Measurements from ENCODE around the gene ZSWIM6.

Gene ZSWIM6

DNA sequence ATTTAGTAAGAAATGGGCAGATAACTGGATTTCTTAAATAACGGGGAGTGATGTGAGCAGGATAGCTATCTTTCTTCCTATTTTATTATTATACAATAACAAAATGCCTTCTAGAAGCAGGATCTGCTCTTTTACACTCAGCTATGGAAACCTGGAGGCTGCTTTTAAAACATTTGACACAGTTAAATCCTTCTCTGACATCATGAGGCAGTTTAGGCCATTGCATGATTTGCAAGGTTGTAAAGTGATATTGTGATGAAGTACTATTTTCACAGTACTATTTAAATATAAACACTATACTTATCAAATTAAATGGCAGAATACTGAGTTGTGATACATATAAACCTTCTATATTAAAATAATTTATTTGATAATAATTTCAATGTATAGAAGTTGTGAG is 93.9 kb downstream of the ZSWIM6 start:
- no peaks in the 10 kb centered on the region for H3K36me3 ChIP-seq (ENCODE audit: insufficient read depth, low read length)
- H3K9me3 ChIP-seq (ENCODE audit: control insufficient read depth, insufficient read depth, low read length): no peaks in the 10 kb centered on the region
- no peak overlapping the region for H3K9ac ChIP-seq (ENCODE audit: low read depth, low read length)
- H3K4me1 ChIP-seq (ENCODE audit: insufficient read depth, low read length): peaks cover 5% of the 10 kb centered on the region; the same call in 1 of the 2 replicates

DNA sequence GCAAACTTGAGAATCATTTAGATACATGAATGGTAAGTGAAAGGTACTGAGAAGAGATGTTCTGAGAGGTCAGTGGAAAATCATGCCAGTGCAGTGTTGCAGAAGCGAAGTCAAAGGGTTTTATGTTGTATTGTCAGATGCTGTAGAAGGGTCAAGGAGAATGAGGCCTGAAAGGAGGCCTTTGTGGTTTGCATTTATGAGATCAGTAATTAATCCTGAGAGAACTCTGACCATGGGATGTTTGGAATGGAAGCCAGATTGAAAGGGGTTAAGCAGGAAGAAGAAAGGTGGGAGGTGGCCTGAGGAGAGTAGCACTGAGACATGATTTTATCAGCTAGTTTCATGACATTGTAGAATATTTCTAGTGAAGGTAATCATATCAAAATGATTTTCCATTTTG is 97.8 kb downstream of the ZSWIM6 start:
- Histone ChIP-seq H3K9ac (ENCODE audit: low read depth, low read length) (no peak overlapping the region), H3K4me1 (ENCODE audit: insufficient read depth, low read length) (peaks cover 14% of the 10 kb centered on the region), H3K9me3 (ENCODE audit: control insufficient read depth, insufficient read depth, low read length) (no peaks in the 10 kb centered on the region), H3K36me3 (ENCODE audit: insufficient read depth, low read length) (no peaks in the 10 kb centered on the region)

DNA sequence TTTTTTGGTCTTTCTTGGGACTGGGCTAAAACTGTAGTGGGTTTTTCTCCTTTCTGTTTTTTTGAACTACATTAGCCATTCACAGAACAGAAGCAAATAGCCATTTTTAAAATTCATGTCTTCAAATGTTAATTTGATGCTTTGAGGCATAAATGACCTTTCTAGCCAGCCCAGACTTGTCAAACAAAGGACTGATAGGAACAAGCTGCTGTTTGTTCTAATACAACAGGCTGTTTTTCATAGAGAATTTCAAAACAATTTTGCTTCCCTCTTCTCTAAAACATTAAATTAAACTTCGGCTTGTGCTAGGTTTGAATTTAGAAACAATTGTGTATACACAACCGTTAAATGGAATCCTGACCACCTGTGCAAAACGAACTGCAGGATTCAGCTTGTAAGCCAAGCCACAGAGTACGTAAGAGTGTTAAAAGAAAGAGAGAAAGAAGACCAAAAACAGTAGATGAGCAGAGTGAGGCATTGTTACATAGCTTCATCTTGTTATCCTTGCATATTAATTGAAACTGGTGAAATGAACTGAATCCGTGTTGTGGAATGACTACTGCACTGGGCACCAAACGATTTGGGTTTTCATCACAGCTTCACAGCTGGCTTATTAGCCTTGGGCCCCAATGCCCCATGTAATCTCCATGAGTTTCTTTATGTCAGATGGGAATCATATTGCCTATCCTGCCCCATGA is 100.0 kb downstream of the ZSWIM6 start:
- Histone ChIP-seq H3K9me3 (ENCODE audit: control insufficient read depth, insufficient read depth, low read length) (no peaks in the 10 kb centered on the region), H3K9ac (ENCODE audit: low read depth, low read length) (no peak overlapping the region), H3K4me1 (ENCODE audit: insufficient read depth, low read length) (peaks cover 14% of the 10 kb centered on the region), H3K36me3 (ENCODE audit: insufficient read depth, low read length) (no peaks in the 10 kb centered on the region)

DNA sequence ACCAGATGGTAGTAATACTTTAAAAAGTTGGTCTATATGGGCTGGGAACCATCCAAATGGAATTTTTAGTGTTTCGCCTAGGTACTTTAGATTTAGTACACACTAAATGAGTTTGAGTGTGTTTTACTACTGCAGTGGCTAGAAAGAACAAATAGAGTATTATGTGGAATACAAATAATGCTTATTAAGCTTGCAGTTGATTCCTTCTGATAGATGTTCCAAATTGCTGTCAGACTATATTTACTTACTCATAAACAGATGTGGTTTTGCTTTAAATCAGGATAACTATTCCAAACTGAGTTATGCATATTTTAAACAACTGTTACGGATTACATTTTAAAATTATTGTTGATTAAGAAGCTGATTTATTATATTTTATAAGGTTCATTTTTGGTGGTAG is 103.3 kb downstream of the ZSWIM6 start:
- peaks cover 9% of the 10 kb centered on the region; the same call in 1 of the 2 replicates for H3K4me1 ChIP-seq (ENCODE audit: insufficient read depth, low read length)
- no peaks in the 10 kb centered on the region for H3K9me3 ChIP-seq (ENCODE audit: control insufficient read depth, insufficient read depth, low read length)
- no peaks in the 10 kb centered on the region for H3K36me3 ChIP-seq (ENCODE audit: insufficient read depth, low read length)
- H3K9ac ChIP-seq (ENCODE audit: low read depth, low read length): no peak overlapping the region

DNA sequence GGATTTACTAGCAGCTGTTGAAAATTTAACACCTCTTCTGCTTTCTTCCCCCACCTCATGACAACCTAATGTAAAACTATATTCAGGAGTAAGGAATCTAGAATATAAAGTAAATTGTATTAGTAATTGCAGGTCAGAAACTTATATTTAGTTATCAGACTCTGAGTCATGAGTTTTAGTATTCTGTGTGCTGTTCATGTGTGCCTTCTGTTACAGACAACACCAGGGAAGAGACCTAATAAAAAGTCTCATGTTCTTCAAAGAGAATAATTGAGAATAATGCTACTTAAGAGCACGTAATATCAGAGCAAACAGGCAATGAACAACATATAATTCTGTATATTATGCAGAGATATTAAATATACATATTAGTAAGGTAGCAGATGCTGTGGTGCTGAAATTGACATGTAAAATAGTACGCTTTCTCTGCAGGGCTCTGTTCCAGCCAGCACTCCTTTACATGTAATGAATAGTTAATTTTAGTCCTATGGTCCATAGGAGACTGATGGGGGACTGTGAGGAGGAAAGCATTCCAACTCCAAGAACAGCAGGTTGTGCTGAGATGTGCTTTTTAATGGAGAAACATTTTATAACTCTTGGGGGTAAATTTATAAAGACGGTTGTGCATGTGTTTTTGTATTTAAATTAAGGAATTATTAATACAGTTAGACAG is 106.4 kb downstream of the ZSWIM6 start:
- no peaks in the 10 kb centered on the region for H3K36me3 ChIP-seq (ENCODE audit: insufficient read depth, low read length)
- H3K9ac ChIP-seq (ENCODE audit: low read depth, low read length): no peak overlapping the region
- no peaks in the 10 kb centered on the region for H3K4me1 ChIP-seq (ENCODE audit: insufficient read depth, low read length)
- peaks cover 26% of the 10 kb centered on the region for H3K9me3 ChIP-seq (ENCODE audit: control insufficient read depth, insufficient read depth, low read length)

DNA sequence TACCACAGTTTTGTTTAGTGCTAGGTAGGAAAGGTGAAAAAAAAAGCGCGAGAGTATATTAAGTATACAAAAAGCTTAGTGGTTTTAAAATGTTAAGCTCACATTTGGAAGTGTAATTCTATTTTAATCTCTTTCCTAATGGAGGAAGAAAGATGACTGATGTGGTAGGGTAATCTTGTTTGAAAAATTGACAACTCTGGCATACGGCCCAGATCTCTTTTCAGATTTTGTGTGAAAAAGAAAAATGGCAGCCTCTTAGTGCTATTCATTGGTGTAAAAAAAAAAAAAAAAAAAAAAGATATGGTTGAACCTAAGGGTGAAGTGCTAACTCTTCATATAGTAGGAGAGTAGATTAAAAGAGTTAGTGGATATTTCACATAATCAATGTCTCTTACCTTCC is 108.0 kb downstream of the ZSWIM6 start:
- H3K4me1 ChIP-seq (ENCODE audit: insufficient read depth, low read length): no peaks in the 10 kb centered on the region
- H3K9me3 ChIP-seq (ENCODE audit: control insufficient read depth, insufficient read depth, low read length): peaks cover 28% of the 10 kb centered on the region
- H3K36me3 ChIP-seq (ENCODE audit: insufficient read depth, low read length): no peaks in the 10 kb centered on the region
- H3K9ac ChIP-seq (ENCODE audit: low read depth, low read length): no peak overlapping the region

DNA sequence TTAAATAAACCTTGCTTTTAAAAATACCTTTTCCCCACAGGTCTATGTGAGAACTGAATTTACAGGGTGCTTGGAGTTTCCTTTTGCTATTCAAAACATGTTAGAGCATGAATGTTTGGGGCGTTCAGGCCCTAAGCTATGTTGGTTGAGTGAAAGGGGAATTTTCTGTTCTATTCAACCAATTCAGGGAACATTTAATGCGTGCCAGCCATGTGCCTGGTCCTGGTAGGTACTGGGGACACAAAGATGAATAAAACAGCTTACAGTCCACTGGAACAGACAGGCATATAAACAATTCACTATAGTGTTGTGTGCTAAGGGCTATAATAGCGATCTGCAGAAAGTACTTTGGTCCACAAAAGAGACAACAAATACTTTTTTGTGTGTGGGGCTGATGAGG is 108.5 kb downstream of the ZSWIM6 start:
- Histone ChIP-seq H3K9ac (ENCODE audit: low read depth, low read length) (no peak overlapping the region), H3K36me3 (ENCODE audit: insufficient read depth, low read length) (no peaks in the 10 kb centered on the region), H3K4me1 (ENCODE audit: insufficient read depth, low read length) (no peaks in the 10 kb centered on the region), H3K9me3 (ENCODE audit: control insufficient read depth, insufficient read depth, low read length) (peaks cover 28% of the 10 kb centered on the region)

DNA sequence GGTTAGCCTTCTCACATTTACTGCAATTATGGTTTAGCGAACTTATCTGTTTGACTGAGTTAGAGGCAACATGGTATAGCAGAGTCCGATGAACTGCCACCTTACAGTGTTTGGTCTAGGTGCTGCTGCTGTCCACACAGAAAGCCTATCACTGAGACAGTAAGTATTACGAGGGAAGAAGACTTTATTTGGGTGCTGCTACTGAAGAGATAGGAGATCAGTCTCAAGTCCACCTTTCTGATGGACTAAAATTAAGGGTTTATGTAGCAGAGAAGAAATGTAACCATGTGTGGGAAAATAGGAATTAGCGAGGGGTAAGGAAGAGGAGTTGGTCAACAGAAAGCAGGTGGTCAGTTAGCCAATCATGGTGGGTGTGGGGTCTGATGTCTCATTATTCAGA is 109.7 kb downstream of the ZSWIM6 start:
- no peak overlapping the region for H3K9ac ChIP-seq (ENCODE audit: low read depth, low read length)
- no peaks in the 10 kb centered on the region for H3K4me1 ChIP-seq (ENCODE audit: insufficient read depth, low read length)

DNA sequence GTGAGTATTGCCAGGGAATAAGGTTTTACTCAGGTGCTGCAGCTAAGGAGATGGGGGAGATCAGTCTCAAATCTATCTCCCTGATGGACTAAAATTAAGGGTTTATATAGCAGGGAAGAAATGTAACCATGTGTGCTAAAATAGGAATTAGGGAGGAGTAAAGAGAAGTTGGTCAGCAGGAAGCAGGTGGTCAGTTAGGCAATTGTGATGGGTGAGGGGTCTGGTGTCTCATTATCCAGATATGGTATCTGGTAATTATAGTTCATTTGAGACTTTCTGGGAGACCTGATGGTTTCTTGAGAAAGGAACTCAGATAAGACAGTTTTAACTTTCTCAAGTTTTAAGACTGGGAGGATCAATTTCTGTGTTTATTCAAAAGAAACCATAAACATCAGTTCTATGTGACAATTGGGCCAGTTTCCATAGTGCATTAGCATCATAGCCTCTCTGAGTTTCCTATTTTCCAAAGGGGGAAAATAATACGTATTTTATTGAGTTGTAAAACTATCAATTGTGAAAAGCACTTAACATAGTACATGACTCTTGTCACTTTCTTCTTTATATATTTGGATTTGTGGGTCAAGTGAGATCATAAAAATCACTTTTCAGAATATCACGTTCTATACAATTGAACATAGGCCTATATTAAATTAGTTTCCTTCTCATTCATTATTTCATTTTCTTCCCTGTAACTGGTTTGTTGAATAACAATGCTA is 115.9 kb downstream of the ZSWIM6 start:
- Histone ChIP-seq H3K4me1 (ENCODE audit: insufficient read depth, low read length) (peaks cover 16% of the 10 kb centered on the region), H3K9me3 (ENCODE audit: control insufficient read depth, insufficient read depth, low read length) (peaks cover 14% of the 10 kb centered on the region), H3K36me3 (ENCODE audit: insufficient read depth, low read length) (no peaks in the 10 kb centered on the region), H3K9ac (ENCODE audit: low read depth, low read length) (no peak overlapping the region)

More for the DNA sequence above, 109.7 kb downstream of the ZSWIM6 start:
- Histone ChIP-seq H3K36me3 (ENCODE audit: insufficient read depth, low read length) (no peaks in the 10 kb centered on the region), H3K9me3 (ENCODE audit: control insufficient read depth, insufficient read depth, low read length) (peaks cover 28% of the 10 kb centered on the region)

DNA sequence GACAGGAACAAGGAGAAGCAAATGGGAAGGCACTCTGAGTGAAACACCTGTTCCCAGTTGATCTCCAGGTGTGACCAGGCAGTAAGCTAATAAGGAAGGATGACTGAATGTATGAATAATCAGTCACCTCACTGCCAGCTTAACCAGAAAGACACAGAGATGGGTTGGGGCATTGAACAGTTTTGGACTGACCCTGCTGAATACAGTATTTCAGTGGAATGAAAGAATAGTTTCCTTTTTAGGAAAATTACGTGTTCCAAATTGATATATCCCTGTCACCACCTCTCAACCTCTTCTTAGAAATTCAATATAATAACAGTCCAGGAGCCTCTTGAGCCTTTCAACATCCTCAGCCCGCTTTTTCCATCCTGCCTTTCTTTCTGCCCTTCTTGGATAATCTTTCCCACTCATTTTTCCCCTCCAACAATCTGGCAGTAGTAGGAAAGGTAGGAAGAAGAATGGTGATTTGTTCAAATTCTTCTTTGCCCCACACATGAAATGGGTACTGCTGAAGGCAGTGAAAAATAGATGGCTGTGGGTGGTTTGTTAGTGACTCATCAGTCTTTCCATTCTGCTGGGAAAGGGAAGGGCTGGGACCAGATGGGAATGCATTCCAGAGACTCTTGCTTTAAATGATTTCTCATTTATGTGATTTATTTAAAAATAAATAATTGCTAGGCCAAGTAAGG is 117.9 kb downstream of the ZSWIM6 start:
- peaks cover 16% of the 10 kb centered on the region for H3K4me1 ChIP-seq (ENCODE audit: insufficient read depth, low read length)
- no peaks in the 10 kb centered on the region for H3K36me3 ChIP-seq (ENCODE audit: insufficient read depth, low read length)
- peaks cover 7% of the 10 kb centered on the region for H3K9me3 ChIP-seq (ENCODE audit: control insufficient read depth, insufficient read depth, low read length)
- H3K9ac ChIP-seq (ENCODE audit: low read depth, low read length): no peak overlapping the region

DNA sequence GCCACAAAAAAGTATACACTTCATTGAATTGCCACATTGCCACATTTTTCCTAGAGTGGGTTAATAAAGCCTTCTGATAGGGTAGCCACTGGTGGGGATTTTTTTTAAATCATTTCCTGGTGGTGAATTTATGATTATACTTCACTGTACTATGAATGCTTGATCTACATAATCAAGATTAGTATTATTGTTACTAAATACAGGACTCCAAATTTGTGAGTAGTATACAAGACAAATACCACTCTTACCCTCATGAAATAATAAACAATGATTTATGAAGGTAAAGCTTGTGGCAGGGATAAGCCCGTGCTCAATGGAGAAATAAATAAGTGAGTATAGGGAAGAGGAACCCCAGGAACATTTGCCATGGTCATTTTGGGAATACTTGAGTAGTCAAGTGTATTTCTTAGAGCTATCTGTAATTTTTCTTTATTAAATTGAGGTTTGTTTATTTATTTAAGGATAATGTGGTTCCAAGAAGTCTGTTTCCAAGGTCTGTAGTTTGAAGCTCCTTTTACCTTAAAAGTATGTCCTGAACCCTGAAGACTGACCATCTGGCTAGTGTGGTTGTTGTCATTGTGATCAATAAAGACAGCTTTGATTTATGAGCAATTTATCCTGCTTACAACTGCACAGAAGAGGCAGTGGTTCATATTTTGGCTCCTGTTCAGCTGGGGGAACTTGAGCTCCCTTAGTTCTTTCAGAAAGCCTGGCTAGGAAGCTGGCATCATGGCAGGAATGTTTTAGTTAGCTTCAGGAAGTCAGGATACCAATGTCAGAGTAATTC is 118.6 kb downstream of the ZSWIM6 start:
- Histone ChIP-seq H3K9ac (ENCODE audit: low read depth, low read length) (no peak overlapping the region), H3K4me1 (ENCODE audit: insufficient read depth, low read length) (peaks cover 21% of the 10 kb centered on the region), H3K9me3 (ENCODE audit: control insufficient read depth, insufficient read depth, low read length) (peaks cover 7% of the 10 kb centered on the region), H3K36me3 (ENCODE audit: insufficient read depth, low read length) (no peaks in the 10 kb centered on the region)

DNA sequence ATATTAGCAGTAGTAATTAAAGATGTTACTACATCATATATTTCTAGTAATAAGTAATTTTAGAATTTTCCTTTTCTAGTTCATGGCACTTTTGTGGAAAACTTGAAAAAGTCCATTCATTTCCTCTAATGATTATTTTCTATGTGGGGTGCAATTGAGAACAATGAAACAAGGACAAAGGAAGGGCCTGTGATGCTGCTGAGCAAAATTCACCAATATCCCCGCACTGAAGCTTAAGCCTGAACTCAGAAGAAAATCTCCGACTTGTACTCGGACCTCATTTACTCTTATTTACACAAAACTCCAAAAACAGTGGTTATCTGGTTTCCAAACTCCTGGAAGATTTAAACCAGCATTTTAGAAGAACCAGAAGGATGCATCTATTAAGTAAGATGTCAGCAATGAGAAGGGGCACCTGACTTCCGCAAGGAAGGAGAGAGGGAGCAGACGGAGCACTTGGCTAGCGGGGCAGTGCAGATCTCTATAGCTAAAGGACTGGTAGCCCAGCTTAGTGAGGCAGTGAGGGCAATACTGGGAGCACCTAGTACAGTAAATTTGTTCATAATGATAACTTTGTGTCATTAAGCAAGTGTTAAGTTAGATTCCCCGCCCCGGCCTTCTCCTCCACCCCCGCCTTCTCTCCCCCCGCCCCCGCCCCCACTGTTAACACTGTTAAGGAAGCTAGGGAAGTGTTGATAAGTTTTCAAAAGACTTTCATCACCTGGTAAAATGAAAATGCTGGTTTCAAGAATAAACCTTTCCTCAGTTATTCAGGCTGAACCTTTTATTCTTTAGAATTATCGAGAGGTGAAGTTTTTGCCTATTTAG is 123.3 kb downstream of the ZSWIM6 start:
- Histone ChIP-seq H3K4me1 (ENCODE audit: insufficient read depth, low read length) (peaks cover 17% of the 10 kb centered on the region), H3K9me3 (ENCODE audit: control insufficient read depth, insufficient read depth, low read length) (no peaks in the 10 kb centered on the region), H3K36me3 (ENCODE audit: insufficient read depth, low read length) (no peaks in the 10 kb centered on the region), H3K9ac (ENCODE audit: low read depth, low read length) (peak overlapping the region; percentile 11; the same call in 1 of the 2 replicates)

DNA sequence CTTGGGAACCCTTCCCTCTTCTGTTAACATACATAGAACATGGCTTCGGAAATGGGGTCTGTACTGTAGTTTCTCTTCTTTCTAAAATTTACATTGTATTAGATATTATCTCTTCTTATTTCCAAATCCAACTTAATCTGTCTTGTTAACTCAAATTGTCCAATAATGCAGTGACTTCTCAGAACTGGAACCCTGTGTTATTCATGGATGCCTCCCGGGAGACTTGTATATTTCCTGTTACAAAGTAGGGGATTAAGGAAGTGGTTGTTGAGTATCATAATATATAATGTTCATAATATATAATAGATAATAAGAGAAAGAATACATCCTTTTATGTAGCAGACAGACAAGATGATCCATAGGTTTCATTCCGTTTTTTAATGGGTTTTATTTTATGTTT is 128.4 kb downstream of the ZSWIM6 start:
- H3K9me3 ChIP-seq (ENCODE audit: control insufficient read depth, insufficient read depth, low read length): no peaks in the 10 kb centered on the region
- peaks cover 9% of the 10 kb centered on the region; the same call in 1 of the 2 replicates for H3K4me1 ChIP-seq (ENCODE audit: insufficient read depth, low read length)
- H3K36me3 ChIP-seq (ENCODE audit: insufficient read depth, low read length): no peaks in the 10 kb centered on the region
- H3K9ac ChIP-seq (ENCODE audit: low read depth, low read length): no peak overlapping the region
